HEK293 (cell line): ENCODE results near the gene CCDC116.
A peak's percentile ranks its signal among the peaks of the same experiment; 100 is the strongest.

Experiments used
- CTCF ChIA-PET: fragments of 350-600 bp; formaldehyde crosslinking; extraction: SDS; loops from one replicate; lab custom pipeline; 2021; ENCODE audit warnings: antibody characterized with exemption; lab: Yijun Ruan, JAX
- POLR2A ChIA-PET: fragments of 300-600 bp; formaldehyde crosslinking; extraction: SDS; loops from one replicate; lab custom pipeline; 2020; ENCODE audit warnings: antibody characterized with exemption, inconsistent platforms; lab: Yijun Ruan, JAX
- H3K27ac ChIP-seq: fragments of 200-500 bp; sonication (Bioruptor generic); 2 replicates; pipeline ENCODE4 v1.5.1; 2014; ENCODE audit warnings: low read depth, low read length, control low read depth, inconsistent platforms; ENCODE audit errors: extremely low read depth
- H3K36me3 ChIP-seq, 2 experiments: fragments of 200-500 bp in 1 of 2; sonication (Bioruptor generic) in 1 of 2; 1 replicate in 1 of 2; 2 replicates in 1 of 2; pipeline ENCODE4 v1.5.1; 2014 to 2017; ENCODE audit warnings: inconsistent platforms in 2 of 2, low read length in 2 of 2; ENCODE audit not compliant: control insufficient read depth in 2 of 2, insufficient read depth in 1 of 2
- H3K4me1 ChIP-seq: fragments of 200-500 bp; sonication (Bioruptor generic); 2 replicates; pipeline ENCODE4 v1.5.1; 2014; ENCODE audit warnings: mild to moderate bottlenecking, low read length, inconsistent platforms; ENCODE audit not compliant: control insufficient read depth, insufficient read depth
- H3K4me3 ChIP-seq: 2 replicates; pipeline ENCODE4 v1.5.1; 2011; ENCODE audit warnings: low read depth, mild to moderate bottlenecking, control low read depth, low read length, moderate library complexity
- H3K9me3 ChIP-seq: fragments of 200-500 bp; sonication (Bioruptor generic); 2 replicates; pipeline ENCODE4 v1.5.1; 2014; ENCODE audit warnings: low read depth, low read length, inconsistent platforms; ENCODE audit not compliant: control insufficient read depth, insufficient read depth
- EGR2 ChIP-seq: fragments of 450-650 bp; formaldehyde crosslinking; IDR thresholded peaks from 2 replicates; pipeline ENCODE4 v1.5.1; 2016; ENCODE audit warnings: low read depth, missing biosample characterization, missing genetic modification characterization
- GLIS1 ChIP-seq: fragments of 450-650 bp; formaldehyde crosslinking; IDR thresholded peaks from 2 replicates; pipeline ENCODE4 v1.5.1; 2016; ENCODE audit warnings: missing biosample characterization, missing genetic modification characterization
- IKZF3 ChIP-seq: fragments of 450-650 bp; IDR thresholded peaks from 2 replicates; pipeline ENCODE4 v1.5.0; 2018; ENCODE audit warnings: missing biosample characterization, mild to moderate bottlenecking, missing genetic modification characterization, moderate library complexity
- INSM2 ChIP-seq: fragments of 450-650 bp; formaldehyde crosslinking; IDR thresholded peaks from 2 replicates; pipeline ENCODE4 v1.5.1; 2016; ENCODE audit warnings: missing biosample characterization, missing genetic modification characterization
- MZF1 ChIP-seq: fragments of 450-650 bp; formaldehyde crosslinking; IDR thresholded peaks from 2 replicates; pipeline ENCODE4 v1.5.1; 2017; ENCODE audit warnings: missing biosample characterization, missing genetic modification characterization, borderline replicate concordance
- PRDM1 ChIP-seq: fragments of 450-650 bp; formaldehyde crosslinking; IDR thresholded peaks from 2 replicates; pipeline ENCODE4; 2016; ENCODE audit warnings: missing biosample characterization, missing genetic modification characterization
- TRIM28 ChIP-seq: IDR thresholded peaks from 2 replicates; pipeline ENCODE4 v1.6.1; 2011; ENCODE audit warnings: low read length, control low read depth, borderline replicate concordance
- ZBTB44 ChIP-seq: fragments of 450-650 bp; IDR thresholded peaks from 2 replicates; pipeline ENCODE4 v1.5.1; 2018; ENCODE audit warnings: missing biosample characterization, mild to moderate bottlenecking, missing genetic modification characterization
- ZFP37 ChIP-seq: fragments of 450-650 bp; formaldehyde crosslinking; IDR thresholded peaks from 2 replicates; pipeline ENCODE4 v1.5.1; 2016; ENCODE audit warnings: missing biosample characterization, missing genetic modification characterization
- ZNF121 ChIP-seq: fragments of 450-650 bp; formaldehyde crosslinking; IDR thresholded peaks from 2 replicates; pipeline ENCODE4 v1.5.1; 2016; ENCODE audit warnings: missing biosample characterization, missing genetic modification characterization
- ZNF146 ChIP-seq: fragments of 450-650 bp; formaldehyde crosslinking; IDR thresholded peaks from 2 replicates; pipeline ENCODE4 v1.5.1; 2016; ENCODE audit warnings: missing biosample characterization, missing genetic modification characterization
- ZNF19 ChIP-seq: fragments of 450-650 bp; formaldehyde crosslinking; IDR thresholded peaks from 2 replicates; pipeline ENCODE4; 2016; ENCODE audit warnings: missing biosample characterization, missing genetic modification characterization, low read depth
- ZNF292 ChIP-seq: fragments of 450-650 bp; formaldehyde crosslinking; IDR thresholded peaks from 2 replicates; pipeline ENCODE4 v1.5.1; 2016; ENCODE audit warnings: low read depth, missing biosample characterization, missing genetic modification characterization, borderline replicate concordance
- ZNF350 ChIP-seq: fragments of 450-650 bp; formaldehyde crosslinking; IDR thresholded peaks from 2 replicates; pipeline ENCODE4 v1.5.0; 2017; ENCODE audit warnings: missing biosample characterization, mild to moderate bottlenecking, missing genetic modification characterization
- ZNF362 ChIP-seq: fragments of 450-650 bp; formaldehyde crosslinking; IDR thresholded peaks from 2 replicates; pipeline ENCODE4 v1.5.1; 2016; ENCODE audit warnings: missing biosample characterization, missing genetic modification characterization
- ZNF366 ChIP-seq: fragments of 450-650 bp; formaldehyde crosslinking; conservative IDR thresholded peaks from 2 replicates; pipeline ENCODE4 v1.5.1; 2016; ENCODE audit warnings: missing biosample characterization, missing genetic modification characterization
- ZNF394 ChIP-seq: fragments of 450-650 bp; formaldehyde crosslinking; IDR thresholded peaks from 2 replicates; pipeline ENCODE4 v1.5.1; 2016; ENCODE audit warnings: missing biosample characterization, missing genetic modification characterization, mild to moderate bottlenecking, moderate library complexity, borderline replicate concordance
- ZNF510 ChIP-seq: fragments of 450-650 bp; formaldehyde crosslinking; IDR thresholded peaks from 2 replicates; pipeline ENCODE4 v1.5.1; 2018; ENCODE audit warnings: mild to moderate bottlenecking, missing genetic modification characterization, missing biosample characterization; ENCODE audit not compliant: insufficient replicate concordance
- ZNF571 ChIP-seq: fragments of 450-650 bp; formaldehyde crosslinking; IDR thresholded peaks from 2 replicates; pipeline ENCODE4 v1.5.0; 2017; ENCODE audit warnings: missing biosample characterization, missing genetic modification characterization
- ZNF600 ChIP-seq: fragments of 450-650 bp; formaldehyde crosslinking; IDR thresholded peaks from 2 replicates; pipeline ENCODE4 v1.5.1; 2016; ENCODE audit warnings: missing biosample characterization, missing genetic modification characterization
- ZNF621 ChIP-seq: fragments of 450-650 bp; formaldehyde crosslinking; IDR thresholded peaks from 2 replicates; pipeline ENCODE4 v1.5.1; 2017; ENCODE audit warnings: missing biosample characterization, missing genetic modification characterization
- ZNF670 ChIP-seq: fragments of 450-650 bp; formaldehyde crosslinking; IDR thresholded peaks from 2 replicates; pipeline ENCODE4 v1.5.1; 2016; ENCODE audit warnings: missing biosample characterization, missing genetic modification characterization, low read depth
- ZNF76 ChIP-seq: fragments of 450-650 bp; formaldehyde crosslinking; IDR thresholded peaks from 2 replicates; pipeline ENCODE4; 2016; ENCODE audit warnings: low read depth, missing biosample characterization, missing genetic modification characterization, borderline replicate concordance
- ZNF768 ChIP-seq: fragments of 450-650 bp; formaldehyde crosslinking; IDR thresholded peaks from 2 replicates; pipeline ENCODE4 v1.5.1; 2018; ENCODE audit warnings: missing biosample characterization, mild to moderate bottlenecking, missing genetic modification characterization
- ZNF785 ChIP-seq: fragments of 450-650 bp; formaldehyde crosslinking; IDR thresholded peaks from 2 replicates; pipeline ENCODE4 v1.5.1; 2016; ENCODE audit warnings: missing biosample characterization, missing genetic modification characterization

CCDC116 gene

GRCh38 chr22:21624880-21625791 lies 7.4 kb upstream of the CCDC116 start (continued):
- no peak for TF ChIP-seq INSM2 (tag by site-specific recombination)
- TF ChIP-seq MZF1 (tag by site-specific recombination): no peak
- TF ChIP-seq ZNF768 (tag by site-specific recombination): no peak
- TF ChIP-seq ZNF394 (tag by site-specific recombination): no peak

GRCh38 chr22:21626073-21626734 lies 6.4 kb upstream of the CCDC116 start:
- Histone ChIP-seq H3K4me1 (no peaks in the 10 kb centered on the region), H3K27ac (no peak overlapping the region), H3K36me3 (peaks cover 0 to 60% of the 10 kb centered on the region in 2 experiments; a peak in 1 of 3 replicates)
- TF ChIP-seq ZNF366 (tag by site-specific recombination): peak; percentile 43; the same call in 1 of the 2 replicates
- peak; percentile 64; the same call in 1 of the 2 replicates for TF ChIP-seq ZNF121
- no peak for TF ChIP-seq ZNF19 (tag by site-specific recombination)
- TF ChIP-seq GLIS1 (tag by site-specific recombination): peak; percentile 39; the same call in 1 of the 2 replicates
- TF ChIP-seq ZNF670 (tag by site-specific recombination): no peak
- TF ChIP-seq, all 188 proteins: peak for 3
- Histone ChIP-seq H3K4me3 (no peak overlapping the region), H3K9me3 (no peaks in the 10 kb centered on the region)
- CTCF ChIA-PET: interaction anchor here (0.6 to 5.7 kb wide), 4 partner anchors 10 to 21 kb away, joined by 3 to 56 read pairs (median 19); partner anchors contain the start of gene SDF2L1
- POLR2A ChIA-PET: interaction anchor here (0.6 to 2.5 kb wide), 5 partner anchors 9 to 70 kb away, joined by 3 to 10 read pairs (median 4); partner anchors contain the start of gene SDF2L1

- no peaks in the 10 kb centered on the region for H3K9me3 ChIP-seq
- H3K4me1 ChIP-seq: no peaks in the 10 kb centered on the region
- no peak overlapping the region for H3K27ac ChIP-seq
- H3K4me3 ChIP-seq: no peak overlapping the region
- H3K36me3 ChIP-seq: peaks cover 0 to 56% of the 10 kb centered on the region in 2 experiments; a peak in 1 of 3 replicates
- POLR2A ChIA-PET: interaction anchor here (1.0 to 2.5 kb wide), 4 partner anchors 10 to 25 kb away, joined by 4 to 10 read pairs (median 6); partner anchors contain the start of gene SDF2L1
- CTCF ChIA-PET: interaction anchor here (0.6 to 5.7 kb wide), 5 partner anchors 10 to 29 kb away, joined by 3 to 56 read pairs (median 26); partner anchors contain the start of gene SDF2L1
- TF ChIP-seq PRDM1 (tag by site-specific recombination): peak; percentile 78
- peak; percentile 36; the same call in 1 of the 2 replicates for TF ChIP-seq EGR2 (tag by site-specific recombination)
- TF ChIP-seq ZNF362: no peak
- no peak for TF ChIP-seq TRIM28
- no peak for TF ChIP-seq ZBTB44
- TF ChIP-seq ZFP37 (tag by site-specific recombination): no peak
- no peak for TF ChIP-seq ZNF146 (tag by site-specific recombination)
- TF ChIP-seq ZNF600 (tag by site-specific recombination): peak; percentile 42; the same call in 1 of the 2 replicates
- no peak for TF ChIP-seq ZNF76 (tag by site-specific recombination)
- no peak for TF ChIP-seq ZNF768 (tag by site-specific recombination)
- no peak for TF ChIP-seq ZNF292 (tag by site-specific recombination)
- no peak for TF ChIP-seq ZNF571
- TF ChIP-seq IKZF3 (tag by site-specific recombination): 0 out of 2 replicates have a peak, but pooled peaks have one; percentile 49
- no peak for TF ChIP-seq ZNF785
- no peak for TF ChIP-seq ZNF510 (tag by site-specific recombination)
- no peak for TF ChIP-seq ZNF350
- no peak for TF ChIP-seq ZNF621 (tag by site-specific recombination)
These were observed 5.7 kb upstream of the CCDC116 start for GRCh38 chr22:21626735-21627469.
